HepG2 (cell line): ENCODE data around the gene NDUFS2. TPM values are rescaled to one million over a fixed set of nuclear protein-coding genes. Genes with fewer than 3 reads are reported as not detected.

Source experiments
- FOXK1 ChIP-seq: sonication (generic); formaldehyde crosslinking; IDR thresholded peaks from 2 replicates; pipeline ENCODE4 v1.4.0; 2020; ENCODE audit warnings: low read depth, missing genetic modification reagents, borderline replicate concordance
- HIVEP1 ChIP-seq: sonication (generic); formaldehyde crosslinking; IDR thresholded peaks from 2 replicates; pipeline ENCODE4 v1.4.0; 2020; ENCODE audit warnings: mild to moderate bottlenecking, missing genetic modification reagents
- MAFG ChIP-seq: sonication (generic); formaldehyde crosslinking; IDR thresholded peaks from 2 replicates; pipeline ENCODE4 v1.5.1; 2020; ENCODE audit warnings: mild to moderate bottlenecking, missing genetic modification reagents
- NFE2 ChIP-seq: sonication (generic); formaldehyde crosslinking; IDR thresholded peaks from 2 replicates; pipeline ENCODE4 v1.4.0; 2020; ENCODE audit warnings: missing genetic modification reagents
- NFRKB ChIP-seq: fragments of 450-650 bp; IDR thresholded peaks from 2 replicates; pipeline ENCODE4 v1.6.1; 2017
- NFYC ChIP-seq: IDR thresholded peaks from 2 replicates; pipeline ENCODE4 v1.6.1; 2016; ENCODE audit warnings: missing genetic modification reagents, missing compliant biosample characterization
- POLR2AphosphoS2 ChIP-seq: IDR thresholded peaks from 2 replicates; pipeline ENCODE4 v1.6.1; 2011; ENCODE audit warnings: low read depth, low read length, improper control_type of control experiment
- PREB ChIP-seq: sonication (generic); formaldehyde crosslinking; IDR thresholded peaks from 2 replicates; pipeline ENCODE4 v1.4.0; 2020; ENCODE audit warnings: missing genetic modification reagents
- RAD51 ChIP-seq: fragments of 450-650 bp; IDR thresholded peaks from 2 replicates; pipeline ENCODE4 v1.6.1; 2016; ENCODE audit warnings: borderline replicate concordance
- RFXANK ChIP-seq: IDR thresholded peaks from 2 replicates; pipeline ENCODE4 v1.6.1; 2016
- RXRA ChIP-seq: sonication (generic); formaldehyde crosslinking; IDR thresholded peaks from 2 replicates; pipeline ENCODE4 v1.5.1; 2020; ENCODE audit warnings: missing genetic modification reagents
- TIGD3 ChIP-seq: sonication (generic); formaldehyde crosslinking; IDR thresholded peaks from 2 replicates; pipeline ENCODE4 v1.5.1; 2020; ENCODE audit warnings: mild to moderate bottlenecking, missing genetic modification reagents, borderline replicate concordance
- TRIM24 ChIP-seq: sonication (generic); formaldehyde crosslinking; IDR thresholded peaks from 2 replicates; pipeline ENCODE4 v1.8.0; 2022; ENCODE audit warnings: mild to moderate bottlenecking, missing genetic modification reagents
- ZKSCAN8 ChIP-seq: IDR thresholded peaks from 2 replicates; pipeline ENCODE4 v1.6.1; 2016; ENCODE audit warnings: borderline replicate concordance, missing genetic modification reagents, missing compliant biosample characterization
- ZNF10 ChIP-seq: sonication (generic); formaldehyde crosslinking; IDR thresholded peaks from 2 replicates; pipeline ENCODE4 v1.4.0; 2020; ENCODE audit warnings: mild to moderate bottlenecking, low read depth, missing genetic modification reagents, borderline replicate concordance
- ZNF501 ChIP-seq: sonication (generic); formaldehyde crosslinking; IDR thresholded peaks from 2 replicates; pipeline ENCODE4 v1.5.1; 2020; ENCODE audit warnings: mild to moderate bottlenecking, moderate library complexity, missing genetic modification reagents
- ZNF530 ChIP-seq: sonication (generic); formaldehyde crosslinking; IDR thresholded peaks from 2 replicates; pipeline ENCODE4 v1.5.0; 2020; ENCODE audit warnings: low read depth, mild to moderate bottlenecking, missing genetic modification reagents
- ZNF556 ChIP-seq: sonication (generic); formaldehyde crosslinking; IDR thresholded peaks from 2 replicates; pipeline ENCODE4 v1.4.0; 2020; ENCODE audit warnings: mild to moderate bottlenecking, missing genetic modification reagents, borderline replicate concordance
- ZNF629 ChIP-seq: sonication (generic); formaldehyde crosslinking; conservative IDR thresholded peaks from 2 replicates; pipeline ENCODE4 v1.5.0; 2020; ENCODE audit warnings: missing genetic modification reagents
- ZNF747 ChIP-seq: sonication (generic); formaldehyde crosslinking; IDR thresholded peaks from 2 replicates; pipeline ENCODE4 v1.8.1; 2023; ENCODE audit warnings: missing genetic modification reagents, mild to moderate bottlenecking, borderline replicate concordance
- ZNF766 ChIP-seq: sonication (generic); formaldehyde crosslinking; IDR thresholded peaks from 2 replicates; pipeline ENCODE4 v1.5.0; 2020; ENCODE audit warnings: missing genetic modification reagents, borderline replicate concordance
- polyA plus RNA-seq, 8 experiments: library from polyadenylated mRNA; depleted of rRNA in 3 of 8; stranded (reverse) in 7 of 8; unstranded in 1 of 8; fragments of >200 nt; fragmentation: Illumina TruSeq in 4 of 8; extraction: Trizol in 4 of 8; gene quantifications; 2 replicates each; pipeline versions ENCODE4 v1.2.1 to v1.2.3, GENCODE V29; 2011 to 2016; ENCODE audit warnings: low read depth in 4 of 8, missing spikeins in 1 of 8, mixed read lengths in 1 of 8; ENCODE audit not compliant: insufficient read depth in 1 of 8
- total RNA-seq, 5 experiments: library from RNA; depleted of rRNA; stranded (reverse); fragments of >200 nt; fragmentation: Illumina TruSeq; extraction: Trizol; gene quantifications; 2 replicates each; pipeline ENCODE4 v1.2.3, GENCODE V29; 2016; ENCODE audit warnings: low read depth in 1 of 5
- TF ChIP-seq, protein P1 (sequence below): sonication (generic); formaldehyde crosslinking; IDR thresholded peaks from 2 replicates; pipeline ENCODE4 v1.4.0; 2020; ENCODE audit warnings: mild to moderate bottlenecking, missing genetic modification reagents
- TF ChIP-seq, protein P2 (sequence below): sonication (generic); formaldehyde crosslinking; IDR thresholded peaks from 2 replicates; pipeline ENCODE4 v1.5.0; 2020; ENCODE audit warnings: missing genetic modification reagents
- TF ChIP-seq, protein P3 (sequence below): sonication (generic); formaldehyde crosslinking; IDR thresholded peaks from 2 replicates; pipeline ENCODE4 v1.4.0; 2020; ENCODE audit warnings: missing genetic modification reagents

NDUFS2 gene
- total and polyA plus RNA-seq, 2 of the 13 experiments (the other 11 are each of a cell fraction or from before 2014, with no cell fraction given), result 89.9 to 118 TPM

GRCh38 chr1:161223805-161224694 is 21.9 kb downstream of the NDUFS2 start (continued):
- TF ChIP-seq, protein P1, sequence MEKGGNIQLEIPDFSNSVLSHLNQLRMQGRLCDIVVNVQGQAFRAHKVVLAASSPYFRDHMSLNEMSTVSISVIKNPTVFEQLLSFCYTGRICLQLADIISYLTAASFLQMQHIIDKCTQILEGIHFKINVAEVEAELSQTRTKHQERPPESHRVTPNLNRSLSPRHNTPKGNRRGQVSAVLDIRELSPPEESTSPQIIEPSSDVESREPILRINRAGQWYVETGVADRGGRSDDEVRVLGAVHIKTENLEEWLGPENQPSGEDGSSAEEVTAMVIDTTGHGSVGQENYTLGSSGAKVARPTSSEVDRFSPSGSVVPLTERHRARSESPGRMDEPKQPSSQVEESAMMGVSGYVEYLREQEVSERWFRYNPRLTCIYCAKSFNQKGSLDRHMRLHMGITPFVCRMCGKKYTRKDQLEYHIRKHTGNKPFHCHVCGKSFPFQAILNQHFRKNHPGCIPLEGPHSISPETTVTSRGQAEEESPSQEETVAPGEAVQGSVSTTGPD, result 0 out of 2 replicates have a peak, but pooled peaks have one; percentile 53
- no peak for TF ChIP-seq ZNF530 (CRISPR knock-in tag)
- TF ChIP-seq NFRKB, result no peak
- TF ChIP-seq TIGD3 (CRISPR knock-in tag), result no peak
- TF ChIP-seq ZNF501 (CRISPR knock-in tag), result no peak
- TF ChIP-seq RFXANK (CRISPR knock-in tag), result 0 out of 2 replicates have a peak, but pooled peaks have one; percentile 4
- TF ChIP-seq FOXK1 (CRISPR knock-in tag), result peak; percentile 67; the same call in 1 of the 2 replicates
- 0 out of 2 replicates have a peak, but pooled peaks have one; percentile 41 for TF ChIP-seq ZNF556 (CRISPR knock-in tag)
- TF ChIP-seq NFYC, result peak; percentile 27; the same call in 1 of the 2 replicates
- no peak for TF ChIP-seq ZNF766
- TF ChIP-seq, protein P2, sequence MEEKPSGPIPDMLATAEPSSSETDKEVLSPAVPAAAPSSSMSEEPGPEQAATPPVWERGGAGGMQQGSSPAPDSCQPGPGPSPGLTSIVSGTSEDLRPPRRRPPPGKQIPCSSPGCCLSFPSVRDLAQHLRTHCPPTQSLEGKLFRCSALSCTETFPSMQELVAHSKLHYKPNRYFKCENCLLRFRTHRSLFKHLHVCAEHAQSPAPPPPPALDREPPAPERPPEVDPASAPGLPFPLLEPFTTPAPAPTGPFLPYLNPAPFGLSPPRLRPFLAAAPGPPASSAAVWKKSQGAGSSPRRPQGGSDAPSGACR (CRISPR knock-in tag), result peak; percentile 28
- no peak for TF ChIP-seq ZKSCAN8 (CRISPR knock-in tag)
- TF ChIP-seq MAFG (CRISPR knock-in tag), result no peak
- TF ChIP-seq ZNF629 (CRISPR knock-in tag), result no peak
- TF ChIP-seq RAD51, result no peak
- TF ChIP-seq NFE2, result no peak
- TF ChIP-seq PREB (CRISPR knock-in tag), result no peak
- TF ChIP-seq ZNF747 (CRISPR knock-in tag), result no peak
- TF ChIP-seq RXRA (CRISPR knock-in tag), result peak; percentile 96
- no peak for TF ChIP-seq ZNF10 (CRISPR knock-in tag)
- no peak for TF ChIP-seq TRIM24
- TF ChIP-seq POLR2AphosphoS2, result no peak
- TF ChIP-seq, protein P3, sequence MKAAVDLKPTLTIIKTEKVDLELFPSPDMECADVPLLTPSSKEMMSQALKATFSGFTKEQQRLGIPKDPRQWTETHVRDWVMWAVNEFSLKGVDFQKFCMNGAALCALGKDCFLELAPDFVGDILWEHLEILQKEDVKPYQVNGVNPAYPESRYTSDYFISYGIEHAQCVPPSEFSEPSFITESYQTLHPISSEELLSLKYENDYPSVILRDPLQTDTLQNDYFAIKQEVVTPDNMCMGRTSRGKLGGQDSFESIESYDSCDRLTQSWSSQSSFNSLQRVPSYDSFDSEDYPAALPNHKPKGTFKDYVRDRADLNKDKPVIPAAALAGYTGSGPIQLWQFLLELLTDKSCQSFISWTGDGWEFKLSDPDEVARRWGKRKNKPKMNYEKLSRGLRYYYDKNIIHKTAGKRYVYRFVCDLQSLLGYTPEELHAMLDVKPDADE, result 0 out of 2 replicates have a peak, but pooled peaks have one; percentile 33
- no peak; the same call in 1 of the 2 replicates for TF ChIP-seq HIVEP1 (CRISPR knock-in tag)
